ENCODE measurements around the gene CSRP1.
"Not testable (repeated sequence)": the region's sequence is repeated elsewhere in the genome, so short reads cannot be mapped to it uniquely, and the experiment has no call there.

The CSRP1 gene

GRCh38 chr1:201479201-201479730, 27.7 kb downstream of the CSRP1 start:
- Histone ChIP-seq H3K27me3 (replicated peaks) (no peaks in the 10 kb centered on the region), H3K27ac (no peak overlapping the region), H3K4me3 (ENCODE audit: low read depth, low read length) (no peak overlapping the region), H3K36me3 (replicated peaks) (peaks cover 20% of the 10 kb centered on the region)
- in situ Hi-C loops (cut with HindIII; ENCODE audit: low pct_ligation_motif_present, low sequenced_read_pairs): no loop called here
- no peak for DNase-seq
- TF ChIP-seq CTCF (IDR thresholded peaks at IDR 0.05; ENCODE audit: low read depth, low read length, missing control alignments): no peak

DNA sequence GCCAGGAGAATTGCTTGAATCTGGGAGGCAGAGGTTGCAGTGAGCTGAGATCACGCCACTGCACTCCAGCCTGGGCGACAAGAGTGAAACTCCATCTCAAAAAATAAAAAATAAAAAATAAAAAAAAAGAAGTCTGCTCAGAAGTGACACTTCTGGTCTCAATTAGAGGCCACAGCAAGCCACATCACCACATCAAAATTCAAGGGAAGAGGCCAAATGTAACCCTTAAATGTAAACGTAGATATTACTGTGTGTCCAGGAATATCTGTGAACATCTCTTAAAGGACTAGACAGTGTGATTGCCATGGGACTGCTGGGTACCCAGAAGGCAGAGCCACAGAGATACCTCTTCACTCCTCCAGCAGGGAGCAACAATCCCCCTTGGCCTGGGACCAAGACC, 28.3 kb downstream of the CSRP1 start:
- not testable (repeated sequence) for H3K27ac ChIP-seq

DNA sequence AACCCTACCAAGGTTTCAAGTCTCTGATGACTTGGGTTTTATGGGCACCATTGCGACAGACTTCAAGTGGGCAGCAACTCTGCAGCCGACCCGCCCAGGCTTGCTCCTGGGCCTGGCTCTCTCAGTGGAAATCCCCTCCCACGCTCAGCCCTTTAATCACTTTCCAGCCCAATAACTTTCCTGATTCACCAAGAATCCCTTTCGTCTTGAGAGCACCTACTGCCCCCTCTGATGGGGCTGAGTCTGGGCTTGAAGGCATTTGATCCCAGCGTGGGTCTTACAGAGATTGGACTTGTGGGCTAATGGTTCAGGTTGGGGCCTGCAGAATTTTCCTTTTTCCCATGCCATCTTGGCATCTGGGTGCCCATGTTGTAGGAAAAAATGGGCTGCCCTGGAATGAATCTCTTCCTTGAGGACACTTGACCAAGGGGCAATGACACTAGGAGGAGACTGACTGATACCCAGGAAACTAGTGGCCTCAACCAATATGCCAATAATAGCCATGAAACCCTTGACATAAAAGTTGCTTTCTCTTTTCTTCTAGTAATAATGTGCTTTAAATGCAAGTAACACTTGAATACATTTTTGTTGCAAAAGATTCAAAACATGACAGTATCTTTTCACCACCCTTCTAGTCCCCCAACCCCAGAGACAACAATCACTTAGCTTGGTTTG, 30.1 kb downstream of the CSRP1 start:
- in situ Hi-C loops (cut with HindIII; ENCODE audit: low pct_ligation_motif_present, low sequenced_read_pairs): no loop called here
- H3K4me3 ChIP-seq (ENCODE audit: low read depth, low read length): no peak overlapping the region
- no peak overlapping the region for H3K27ac ChIP-seq
- no peak for DNase-seq
- no peak for TF ChIP-seq CTCF (IDR thresholded peaks at IDR 0.05; ENCODE audit: low read depth, low read length, missing control alignments)
- no peaks in the 10 kb centered on the region for H3K36me3 ChIP-seq (replicated peaks)
- H3K27me3 ChIP-seq (replicated peaks): no peaks in the 10 kb centered on the region

More for the DNA sequence above, 28.3 kb downstream of the CSRP1 start:
- in situ Hi-C loops (cut with HindIII; ENCODE audit: low pct_ligation_motif_present, low sequenced_read_pairs); DNase-seq; H3K27me3 ChIP-seq (replicated peaks); H3K4me3 ChIP-seq (ENCODE audit: low read depth, low read length): not testable (repeated sequence)
- peaks cover 14% of the 10 kb centered on the region for H3K36me3 ChIP-seq (replicated peaks)

GRCh38 chr1:201475915-201476669, 30.8 kb downstream of the CSRP1 start:
- Histone ChIP-seq H3K4me3 (ENCODE audit: low read depth, low read length) (no peak overlapping the region), H3K27me3 (replicated peaks) (no peaks in the 10 kb centered on the region), H3K36me3 (replicated peaks) (no peaks in the 10 kb centered on the region), H3K27ac (no peak overlapping the region)
- TF ChIP-seq CTCF (IDR thresholded peaks at IDR 0.05; ENCODE audit: low read depth, low read length, missing control alignments): no peak
- in situ Hi-C loops (cut with HindIII; ENCODE audit: low pct_ligation_motif_present, low sequenced_read_pairs): no loop called here
- no peak for DNase-seq

DNA sequence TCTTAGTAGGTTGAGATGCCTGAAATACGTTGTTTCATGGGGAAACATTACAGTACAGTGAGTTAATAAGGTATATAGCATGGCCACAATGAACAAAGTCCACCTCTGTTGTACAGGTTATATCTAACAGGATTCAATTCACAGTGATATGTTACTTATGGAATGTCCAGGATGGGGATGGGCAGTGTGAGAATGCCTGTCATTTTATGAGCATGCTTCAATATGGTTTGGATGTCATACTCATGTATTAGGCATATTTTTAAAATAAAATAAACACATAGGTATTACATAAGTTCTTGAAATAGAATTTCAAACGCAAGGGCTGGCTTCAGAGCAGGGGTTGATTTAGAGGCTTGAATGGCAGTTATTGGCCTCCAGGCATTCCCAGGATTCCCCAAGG, 31.8 kb downstream of the CSRP1 start:
- in situ Hi-C loops (cut with HindIII; ENCODE audit: low pct_ligation_motif_present, low sequenced_read_pairs): no loop called here
- H3K27ac ChIP-seq: no peak overlapping the region
- H3K4me3 ChIP-seq (ENCODE audit: low read depth, low read length): no peak overlapping the region
- no peaks in the 10 kb centered on the region for H3K36me3 ChIP-seq (replicated peaks)
- no peaks in the 10 kb centered on the region for H3K27me3 ChIP-seq (replicated peaks)
- no peak for TF ChIP-seq CTCF (IDR thresholded peaks at IDR 0.05; ENCODE audit: low read depth, low read length, missing control alignments)
- no peak for DNase-seq

DNA sequence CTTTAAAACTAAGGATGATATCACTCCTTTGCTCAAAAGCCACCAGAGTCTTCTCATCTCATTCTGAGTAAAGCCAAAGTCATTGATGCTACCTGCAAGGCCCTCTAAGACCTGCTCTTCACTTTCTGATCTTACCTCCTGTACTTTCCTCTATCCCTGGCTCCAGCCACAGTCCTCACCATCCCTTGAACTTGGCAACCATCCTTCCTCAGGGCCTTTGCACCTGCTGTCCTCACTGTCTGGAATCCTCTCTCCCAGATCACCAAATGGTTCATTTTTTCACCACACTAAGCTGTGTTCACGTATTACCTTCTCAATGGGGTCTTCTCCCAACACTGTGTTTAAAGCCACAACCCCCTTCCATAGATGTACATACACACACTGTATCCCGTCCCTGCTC, 33.6 kb downstream of the CSRP1 start:
- in situ Hi-C loops (cut with HindIII; ENCODE audit: low pct_ligation_motif_present, low sequenced_read_pairs): no loop called here
- H3K4me3 ChIP-seq (ENCODE audit: low read depth, low read length): no peak overlapping the region
- DNase-seq: no peak
- no peak for TF ChIP-seq CTCF (IDR thresholded peaks at IDR 0.05; ENCODE audit: low read depth, low read length, missing control alignments)
- H3K27me3 ChIP-seq (replicated peaks): no peaks in the 10 kb centered on the region
- H3K36me3 ChIP-seq (replicated peaks): no peaks in the 10 kb centered on the region
- H3K27ac ChIP-seq: no peak overlapping the region

- H3K27ac ChIP-seq; in situ Hi-C loops (cut with HindIII; ENCODE audit: low pct_ligation_motif_present, low sequenced_read_pairs); H3K36me3 ChIP-seq (replicated peaks); H3K4me3 ChIP-seq (ENCODE audit: low read depth, low read length); DNase-seq; H3K27me3 ChIP-seq (replicated peaks): not testable (repeated sequence)
These were observed 34.6 kb downstream of the CSRP1 start for GRCh38 chr1:201472321-201472720.
